ENCODE data around the gene DRC3. TPM values are rescaled to one million over a fixed set of nuclear protein-coding genes. Genes with fewer than 3 reads are reported as not detected.

The DRC3 gene
- total RNA-seq, 2 experiments from 2014 or later: 0.19 TPM; not detected in 1

- H3K27ac ChIP-seq (ENCODE audit: low read depth, low read length, poor library complexity, severe bottlenecking): no peak overlapping the region
- H3K79me2 ChIP-seq (ENCODE audit: insufficient read depth, low read depth, low read length): no peaks in the 10 kb centered on the region
- BruUV-seq (replicated peaks): no TSS peak
- H3K4me2 ChIP-seq (ENCODE audit: low read length): no peak overlapping the region
- ChIA-PET CTCF (ENCODE audit: unreplicated experiment) (no interaction called here), POLR2A (no interaction called here)
- no peaks in the 10 kb centered on the region for H3K9me2 ChIP-seq (ENCODE audit: insufficient read depth, low read length)
- peaks cover 40% of the 10 kb centered on the region for H3K36me3 ChIP-seq (ENCODE audit: insufficient read depth, low read length)
- TF ChIP-seq EZH2phosphoT487 (IDR thresholded peaks at IDR 0.05; ENCODE audit: borderline replicate concordance, low read depth, low read length): no peak
- TF ChIP-seq CTCF (conservative IDR thresholded peaks at IDR 0.05; ENCODE audit: low read length): no peak
- H3K9me3 ChIP-seq (ENCODE audit: low read length): no peaks in the 10 kb centered on the region
- H4K20me1 ChIP-seq (ENCODE audit: insufficient read depth, low read length): no peaks in the 10 kb centered on the region
- no peak overlapping the region for H3K4me3 ChIP-seq (ENCODE audit: low read depth, low read length, poor library complexity, severe bottlenecking)
- H3K4me1 ChIP-seq (ENCODE audit: insufficient read depth, low read length, poor library complexity, severe bottlenecking): peaks cover 17% of the 10 kb centered on the region
- DNase-seq (ENCODE audit: low spot score): no peak
- intact Hi-C loops (cut with micrococcal nuclease; ENCODE audit: unreplicated experiment): no loop called here
- H2AFZ ChIP-seq (ENCODE audit: low read length): no peak overlapping the region
These were observed 82.9 kb downstream of the DRC3 start for GRCh38 chr17:18055597-18055996.

- H2AFZ ChIP-seq (ENCODE audit: low read length): no peak overlapping the region
- peaks cover 44% of the 10 kb centered on the region for H3K36me3 ChIP-seq (ENCODE audit: insufficient read depth, low read length)
- no TSS peak for BruUV-seq (replicated peaks)
- POLR2A ChIA-PET: interaction anchor here (0.7 kb wide), 1 partner anchor 11 kb away, joined by 3 read pairs; no protein-coding TSS in a partner anchor
- no peak overlapping the region for H3K4me3 ChIP-seq (ENCODE audit: low read depth, low read length, poor library complexity, severe bottlenecking)
- CTCF ChIA-PET (ENCODE audit: unreplicated experiment): interaction anchor here (0.5 kb wide), 1 partner anchor 10 kb away, joined by 3 read pairs; no protein-coding TSS in a partner anchor
- TF ChIP-seq EZH2phosphoT487 (IDR thresholded peaks at IDR 0.05; ENCODE audit: borderline replicate concordance, low read depth, low read length) (no peak), CTCF (conservative IDR thresholded peaks at IDR 0.05; ENCODE audit: low read length) (no peak)
- H3K79me2 ChIP-seq (ENCODE audit: insufficient read depth, low read depth, low read length): no peaks in the 10 kb centered on the region
- H3K27ac ChIP-seq (ENCODE audit: low read depth, low read length, poor library complexity, severe bottlenecking): no peak overlapping the region
- no peaks in the 10 kb centered on the region for H3K9me3 ChIP-seq (ENCODE audit: low read length)
- intact Hi-C loops (cut with micrococcal nuclease; ENCODE audit: unreplicated experiment): no loop called here
- H3K4me1 ChIP-seq (ENCODE audit: insufficient read depth, low read length, poor library complexity, severe bottlenecking): peaks cover 17% of the 10 kb centered on the region
- no peaks in the 10 kb centered on the region for H3K9me2 ChIP-seq (ENCODE audit: insufficient read depth, low read length)
- H3K4me2 ChIP-seq (ENCODE audit: low read length): no peak overlapping the region
- no peak for DNase-seq (ENCODE audit: low spot score)
- no peaks in the 10 kb centered on the region for H4K20me1 ChIP-seq (ENCODE audit: insufficient read depth, low read length)
These were observed 83.6 kb downstream of the DRC3 start for GRCh38 chr17:18056214-18056613.

DNA sequence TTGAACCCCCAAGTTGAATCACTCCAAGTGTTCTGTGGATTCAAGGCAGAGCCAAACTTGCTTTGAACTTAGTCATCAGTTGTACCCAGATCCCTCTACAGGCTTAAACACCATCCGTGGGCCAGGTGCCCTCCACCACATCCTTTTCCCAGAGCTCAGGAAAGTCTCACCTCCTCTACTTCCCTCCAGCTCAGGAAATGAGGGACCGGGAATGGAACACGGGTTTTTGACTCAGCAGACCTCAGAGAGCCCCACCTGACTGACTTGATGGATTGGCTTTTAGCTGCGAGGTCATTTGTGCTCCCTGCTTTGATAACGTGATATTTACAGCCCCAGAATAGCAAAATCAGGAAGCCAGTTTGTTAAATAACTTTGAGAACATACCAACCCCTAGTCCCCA lies 86.6 kb downstream of the DRC3 start:
- Histone ChIP-seq H4K20me1 (ENCODE audit: insufficient read depth, low read length) (no peaks in the 10 kb centered on the region), H3K4me2 (ENCODE audit: low read length) (no peak overlapping the region), H3K79me2 (ENCODE audit: insufficient read depth, low read depth, low read length) (no peaks in the 10 kb centered on the region), H2AFZ (ENCODE audit: low read length) (no peak overlapping the region), H3K27ac (ENCODE audit: low read depth, low read length, poor library complexity, severe bottlenecking) (no peak overlapping the region), H3K36me3 (ENCODE audit: insufficient read depth, low read length) (peaks cover 51% of the 10 kb centered on the region), H3K9me2 (ENCODE audit: insufficient read depth, low read length) (no peaks in the 10 kb centered on the region), H3K4me1 (ENCODE audit: insufficient read depth, low read length, poor library complexity, severe bottlenecking) (peaks cover 7% of the 10 kb centered on the region), H3K9me3 (ENCODE audit: low read length) (no peaks in the 10 kb centered on the region), H3K4me3 (ENCODE audit: low read depth, low read length, poor library complexity, severe bottlenecking) (no peak overlapping the region)
- no peak for DNase-seq (ENCODE audit: low spot score)
- POLR2A ChIA-PET: interaction anchor here (0.7 to 1.0 kb wide), 2 partner anchors 14 to 26 kb away, joined by 3 to 5 read pairs; no protein-coding TSS in a partner anchor
- intact Hi-C loops (cut with micrococcal nuclease; ENCODE audit: unreplicated experiment): no loop called here
- CTCF ChIA-PET (ENCODE audit: unreplicated experiment): no interaction called here
- TF ChIP-seq CTCF (conservative IDR thresholded peaks at IDR 0.05; ENCODE audit: low read length): no peak
- TF ChIP-seq EZH2phosphoT487 (IDR thresholded peaks at IDR 0.05; ENCODE audit: borderline replicate concordance, low read depth, low read length): no peak
- BruUV-seq (replicated peaks): no TSS peak
